ENCODE measurements around the gene BRIX1.

BRIX1 gene

DNA sequence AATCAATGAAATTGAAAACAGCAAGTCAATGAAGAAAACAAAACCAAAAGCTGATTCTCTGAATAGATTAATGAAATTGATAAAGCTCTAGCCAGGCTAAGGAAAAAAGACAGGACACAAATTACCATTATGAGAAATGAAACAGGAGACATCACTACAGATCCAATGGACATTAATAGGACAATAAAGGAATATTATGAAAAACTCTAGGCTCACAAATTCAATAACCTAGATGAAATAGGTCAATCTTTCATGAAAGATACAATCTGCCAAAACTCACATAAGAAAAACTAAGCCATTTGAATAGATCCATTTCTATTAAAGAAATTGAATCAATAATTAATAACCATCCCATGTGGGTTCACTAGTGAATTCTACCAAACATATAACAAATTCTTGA is 39.2 kb upstream of the BRIX1 start:
- DNase-seq (ENCODE audit: low read depth in 2 of 2), result no peak
- H3K4me3 ChIP-seq (replicated peaks in 1 of 2; ENCODE audit: low read depth in 2 of 2, low read length in 2 of 2), result no peak overlapping the region
- TF ChIP-seq, protein P1, sequence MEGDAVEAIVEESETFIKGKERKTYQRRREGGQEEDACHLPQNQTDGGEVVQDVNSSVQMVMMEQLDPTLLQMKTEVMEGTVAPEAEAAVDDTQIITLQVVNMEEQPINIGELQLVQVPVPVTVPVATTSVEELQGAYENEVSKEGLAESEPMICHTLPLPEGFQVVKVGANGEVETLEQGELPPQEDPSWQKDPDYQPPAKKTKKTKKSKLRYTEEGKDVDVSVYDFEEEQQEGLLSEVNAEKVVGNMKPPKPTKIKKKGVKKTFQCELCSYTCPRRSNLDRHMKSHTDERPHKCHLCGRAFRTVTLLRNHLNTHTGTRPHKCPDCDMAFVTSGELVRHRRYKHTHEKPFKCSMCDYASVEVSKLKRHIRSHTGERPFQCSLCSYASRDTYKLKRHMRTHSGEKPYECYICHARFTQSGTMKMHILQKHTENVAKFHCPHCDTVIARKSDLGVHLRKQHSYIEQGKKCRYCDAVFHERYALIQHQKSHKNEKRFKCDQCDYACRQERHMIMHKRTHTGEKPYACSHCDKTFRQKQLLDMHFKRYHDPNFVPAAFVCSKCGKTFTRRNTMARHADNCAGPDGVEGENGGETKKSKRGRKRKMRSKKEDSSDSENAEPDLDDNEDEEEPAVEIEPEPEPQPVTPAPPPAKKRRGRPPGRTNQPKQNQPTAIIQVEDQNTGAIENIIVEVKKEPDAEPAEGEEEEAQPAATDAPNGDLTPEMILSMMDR (IDR thresholded peaks at IDR 0.05; ENCODE audit: low read depth, low read length), result no peak

DNA sequence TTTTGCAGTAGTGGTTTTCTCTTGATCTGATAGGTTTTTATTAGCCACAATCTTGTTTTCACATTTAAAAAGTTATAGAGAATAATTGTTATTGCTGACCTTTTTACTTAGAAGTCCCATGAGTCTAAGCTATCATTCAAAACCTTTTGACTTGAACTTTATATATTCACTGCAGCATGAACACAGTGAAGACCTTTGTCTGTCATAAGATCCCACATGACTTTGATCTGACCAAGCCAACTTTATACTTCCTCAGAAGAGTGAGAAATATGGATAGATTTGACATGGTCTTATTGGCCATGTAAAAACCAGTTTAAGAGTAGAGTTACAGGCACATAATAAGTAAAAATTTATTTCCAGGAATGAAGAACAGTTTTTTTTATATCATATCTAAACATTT is 34.3 kb upstream of the BRIX1 start:
- H3K4me3 ChIP-seq (replicated peaks in 1 of 2; ENCODE audit: low read depth in 2 of 2, low read length in 2 of 2), result no peak overlapping the region
- TF ChIP-seq, protein P1 (IDR thresholded peaks at IDR 0.05; ENCODE audit: low read depth, low read length), result no peak
- DNase-seq (ENCODE audit: low read depth in 2 of 2), result no peak

DNA sequence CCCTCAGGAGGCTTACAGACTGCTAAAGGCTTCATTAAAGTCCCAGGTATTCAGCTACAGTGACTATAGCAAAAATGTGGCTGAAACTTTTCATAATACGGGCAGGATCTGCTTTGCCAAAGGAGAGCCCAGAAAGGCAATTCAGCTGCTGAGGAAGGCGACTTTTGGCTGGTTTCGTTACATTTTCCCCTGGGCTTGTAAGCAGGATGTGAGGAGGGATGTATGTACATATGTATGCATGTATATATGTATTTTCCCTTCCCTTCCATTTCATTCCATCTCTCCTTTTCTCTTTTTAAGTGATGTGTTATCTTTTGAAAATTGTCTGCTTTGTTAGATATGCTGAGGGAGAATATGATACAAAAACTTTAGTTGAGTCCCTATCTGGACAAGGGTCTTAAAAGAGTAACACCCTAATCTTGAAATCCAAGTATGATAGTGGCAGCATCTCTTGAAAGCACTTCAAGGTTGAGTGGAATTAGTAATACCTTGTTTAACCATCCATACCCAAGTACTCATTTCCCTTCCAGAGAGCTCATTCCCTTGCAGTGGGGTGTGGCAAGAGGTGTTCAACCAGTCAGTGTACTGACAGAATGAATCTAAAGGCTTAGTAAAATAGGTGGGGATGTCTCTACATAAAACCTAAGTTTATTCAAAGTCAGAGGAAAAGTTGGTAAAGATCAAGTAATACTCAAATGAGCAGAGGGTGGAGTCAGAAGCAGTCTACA is 29.0 kb upstream of the BRIX1 start:
- DNase-seq (ENCODE audit: low read depth in 2 of 2), result no peak
- TF ChIP-seq, protein P1 (IDR thresholded peaks at IDR 0.05; ENCODE audit: low read depth, low read length), result no peak
- no peak overlapping the region for H3K4me3 ChIP-seq (replicated peaks in 1 of 2; ENCODE audit: low read depth in 2 of 2, low read length in 2 of 2)

DNA sequence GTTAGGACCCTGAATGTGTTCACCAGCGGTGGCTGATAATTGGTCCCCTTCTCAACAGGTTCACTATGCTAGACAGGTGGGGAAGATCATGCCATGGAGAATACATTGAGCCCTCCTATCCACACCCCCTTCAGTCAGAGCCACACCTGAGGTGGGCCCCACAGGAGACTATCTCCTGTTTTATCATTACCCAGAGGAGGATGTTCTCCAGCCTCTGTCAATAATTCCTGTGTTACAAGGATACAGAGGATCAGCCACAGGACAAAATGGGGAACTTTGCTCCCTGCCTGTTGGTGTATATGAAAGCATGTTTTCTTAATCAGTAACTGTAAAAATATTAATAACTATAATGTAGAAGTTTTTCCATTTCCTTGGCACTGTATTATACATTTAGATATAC is 26.1 kb upstream of the BRIX1 start:
- no peak overlapping the region for H3K4me3 ChIP-seq (replicated peaks in 1 of 2; ENCODE audit: low read depth in 2 of 2, low read length in 2 of 2)
- DNase-seq (ENCODE audit: low read depth in 2 of 2), result no peak
- TF ChIP-seq, protein P1 (IDR thresholded peaks at IDR 0.05; ENCODE audit: low read depth, low read length), result no peak

DNA sequence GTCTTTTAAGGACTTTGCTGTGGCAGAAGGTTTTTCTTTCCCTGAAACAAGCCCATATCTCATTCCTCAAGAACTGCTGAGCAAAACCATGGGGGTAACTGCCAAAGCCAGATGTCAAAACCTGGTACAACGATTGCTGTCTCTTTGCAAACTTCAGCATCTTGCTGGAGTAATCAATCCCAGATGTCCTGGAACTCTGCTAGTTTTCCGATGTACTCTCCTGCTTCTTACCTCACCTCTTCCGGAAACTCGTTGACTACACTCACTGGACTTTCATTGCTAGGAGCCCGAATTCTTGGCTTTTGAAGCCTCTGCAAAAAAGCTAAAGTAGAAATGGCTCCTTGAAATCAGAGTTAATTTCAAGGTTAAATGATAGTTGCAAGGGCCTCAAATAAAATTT is 23.5 kb upstream of the BRIX1 start:
- DNase-seq (ENCODE audit: low read depth in 2 of 2), result peak; percentile 75 to 90
- H3K4me3 ChIP-seq (replicated peaks in 1 of 2; ENCODE audit: low read depth in 2 of 2, low read length in 2 of 2), result no peak overlapping the region
- TF ChIP-seq, protein P1 (IDR thresholded peaks at IDR 0.05; ENCODE audit: low read depth, low read length), result no peak

DNA sequence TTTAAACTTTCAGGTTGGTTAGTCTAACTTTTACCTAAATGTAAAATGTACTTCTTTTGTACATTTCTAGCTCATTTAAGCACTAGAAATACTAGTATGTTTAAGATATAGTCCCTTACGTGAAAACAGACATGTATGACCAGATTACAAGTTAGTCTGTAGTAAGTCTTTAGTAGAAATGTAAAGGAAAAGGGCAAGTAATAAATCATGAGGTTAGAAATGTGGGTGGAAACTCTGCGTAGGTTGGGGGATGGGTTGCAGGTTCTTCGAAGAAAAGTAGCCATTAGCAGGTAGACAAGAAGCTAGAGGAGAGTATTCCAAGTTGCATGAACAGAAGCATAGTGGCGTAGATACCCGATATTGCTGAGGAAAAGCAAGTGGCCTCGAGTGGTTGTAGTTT is 23.1 kb upstream of the BRIX1 start:
- TF ChIP-seq, protein P1 (IDR thresholded peaks at IDR 0.05; ENCODE audit: low read depth, low read length), result no peak
- DNase-seq (ENCODE audit: low read depth in 2 of 2), result no peak
- no peak overlapping the region for H3K4me3 ChIP-seq (replicated peaks in 1 of 2; ENCODE audit: low read depth in 2 of 2, low read length in 2 of 2)

DNA sequence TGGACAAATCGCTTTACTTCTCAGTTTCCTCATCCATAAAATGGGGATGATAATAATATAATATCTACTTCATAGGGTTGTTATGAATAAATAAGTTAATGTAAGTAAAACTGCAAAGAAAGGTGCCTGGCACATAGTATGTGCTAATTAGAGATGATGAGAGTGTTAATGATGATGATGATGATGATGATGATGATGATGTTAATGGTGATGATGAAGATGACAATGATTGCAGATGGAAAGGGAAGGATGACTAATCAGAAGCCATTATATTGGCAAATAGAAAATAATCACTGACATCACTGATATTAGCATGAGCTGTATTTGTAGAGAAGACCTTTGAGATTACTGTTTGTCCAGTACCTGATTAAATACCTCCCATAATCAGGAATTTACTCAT is 20.8 kb upstream of the BRIX1 start:
- TF ChIP-seq, protein P1 (IDR thresholded peaks at IDR 0.05; ENCODE audit: low read depth, low read length), result no peak

More for the DNA sequence above, 20.8 kb upstream of the BRIX1 start:
- DNase-seq (ENCODE audit: low read depth in 2 of 2), result no peak
- H3K4me3 ChIP-seq (replicated peaks in 1 of 2; ENCODE audit: low read depth in 2 of 2, low read length in 2 of 2), result no peak overlapping the region
